Left cardiac atrium (tissue), 4 donors: ENCODE data around the gene PISD. TPM values are rescaled to one million over a fixed set of nuclear protein-coding genes. Genes with fewer than 3 reads are reported as not detected.
A peak's percentile ranks its signal among the peaks of the same experiment; 100 is the strongest.

ENCODE experiments used
- ATAC-seq, 2 donors: fragments of 200-7000 bp; cut with Tn5 transposase; one replicate each; pipeline ENCODE4 v1.9.1; 2020; ENCODE audit warnings: mild to moderate bottlenecking in 2 of 2, moderate library complexity in 2 of 2
- DNase-seq: peaks from one replicate; pipeline ENCODE4 v3.0.0-alpha.2; 2020
- intact Hi-C, 2 donors: fragments of 100-400 bp; cut with DNase I; formaldehyde crosslinking; loops; one replicate each; pipeline versions ENCODE4 v1.14.1 to v1.15.1; 2022 to 2023
- total RNA-seq, 2 donors: library from RNA; stranded (reverse); fragmentation: NEBNext Ultra II Directional; extraction: Animal tissue kit (Norgen Biotek cat#: 25700); gene quantifications; one replicate each; pipeline ENCODE4 v1.2.1, GENCODE V29; 2021
- donor health status: DM: no; HTN: yes; CAD: no.
- donor health status: DM: no; HTN: yes; CAD: no; lungs with severe emphysema.
- donor health status: DM: yes; HTN: yes; CAD: no.
- donor health status: Dilated cardiomyopathy.

Gene PISD
- total RNA-seq, 2 donors from 2014 or later: 25.2 to 40.8 TPM

GRCh38 chr22:31659246-31659645 is 2.8 kb downstream of the PISD start:
- intact Hi-C loops: no loop called here
- DNase-seq (no peak), ATAC-seq (no peak)

DNA sequence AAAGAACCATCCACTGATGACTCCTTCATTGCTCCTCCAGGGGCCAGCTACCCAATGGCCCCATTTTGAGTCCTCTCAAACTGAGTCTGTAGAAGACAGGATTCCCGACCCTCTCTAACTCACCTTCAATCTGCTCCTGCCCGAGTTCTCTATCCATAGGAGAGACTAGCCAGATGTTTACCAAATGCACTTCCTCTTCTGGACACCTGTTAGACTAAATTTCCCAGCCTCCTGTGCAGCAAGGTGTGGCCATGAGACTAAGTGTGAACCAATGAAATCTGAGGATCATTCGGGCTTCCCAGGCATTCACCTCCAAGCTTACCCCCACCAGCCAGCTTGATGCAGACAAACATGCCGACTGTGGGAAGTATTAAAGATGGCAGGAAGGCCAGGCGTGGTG is 7.6 kb downstream of the PISD start:
- ATAC-seq: no peak
- intact Hi-C loops: no loop called here
- no peak for DNase-seq

DNA sequence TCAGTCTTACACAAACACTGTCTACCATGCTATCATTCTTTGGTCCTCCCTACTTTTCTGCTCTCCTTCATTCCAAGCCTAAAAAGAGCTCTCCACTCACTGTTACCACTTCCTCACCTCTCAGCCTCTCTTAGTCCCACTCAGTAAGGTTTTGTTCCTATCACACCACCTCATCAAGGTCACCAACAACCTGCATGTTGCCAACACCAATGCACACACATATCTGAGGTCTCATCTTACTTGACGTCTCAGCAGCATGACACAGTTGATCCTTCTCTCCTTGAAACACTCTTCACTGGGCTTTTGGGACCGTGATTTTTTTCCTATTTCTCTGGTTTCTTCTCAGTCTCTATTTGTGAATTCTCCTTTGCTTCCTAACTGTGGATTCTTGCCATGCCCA is 8.1 kb downstream of the PISD start:
- ATAC-seq: no peak
- no peak for DNase-seq
- intact Hi-C loops: no loop called here

GRCh38 chr22:31652911-31653684 is 8.9 kb downstream of the PISD start:
- intact Hi-C loops: no loop called here
- ATAC-seq: no peak
- no peak for DNase-seq

- DNase-seq (no peak), ATAC-seq (no peak)
- intact Hi-C loops: no loop called here
These were observed 9.9 kb downstream of the PISD start for GRCh38 chr22:31652088-31652487.

DNA sequence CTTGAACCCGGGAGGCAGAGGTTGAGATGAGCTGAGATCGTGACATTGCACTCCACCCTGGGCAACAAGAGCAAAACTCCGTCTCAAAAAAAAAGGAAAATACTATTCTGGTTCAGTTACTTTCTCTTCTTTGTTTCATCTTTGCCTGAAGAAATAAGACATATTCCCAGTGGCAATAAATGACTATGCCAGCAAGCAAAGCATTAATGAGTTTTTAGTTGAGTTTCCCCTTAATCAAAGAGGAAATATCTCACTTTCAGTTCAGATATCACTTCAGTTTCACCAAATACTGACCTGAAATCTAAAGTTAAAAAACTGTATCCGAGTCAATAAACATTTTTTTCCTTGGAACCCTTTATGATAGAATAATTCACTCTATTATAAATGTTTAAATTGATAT is 10.4 kb downstream of the PISD start:
- intact Hi-C loops: no loop called here
- DNase-seq: no peak
- ATAC-seq: no peak

DNA sequence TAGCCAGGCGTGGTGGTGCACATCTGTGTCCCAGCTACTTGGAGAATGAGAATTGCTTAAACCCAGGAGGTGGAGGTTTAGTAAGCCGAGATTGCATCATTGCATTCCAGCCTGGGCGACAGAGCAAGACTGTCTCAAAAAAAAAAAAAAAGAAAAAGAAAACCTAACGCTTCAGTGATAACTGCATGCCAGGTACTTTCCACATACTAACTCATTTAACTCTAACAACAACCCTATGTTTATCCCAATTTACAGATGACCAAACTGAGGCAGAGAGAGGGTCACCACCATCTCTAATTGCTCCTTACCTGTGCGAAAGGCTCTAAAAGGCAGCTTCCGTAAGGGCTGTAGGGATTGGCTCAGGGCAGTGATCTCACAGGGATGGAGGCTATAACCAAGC is 11.6 kb downstream of the PISD start:
- ATAC-seq (peak in 1 of 2 donors; percentile 48), DNase-seq (no peak)
- intact Hi-C loops: no loop called here

DNA sequence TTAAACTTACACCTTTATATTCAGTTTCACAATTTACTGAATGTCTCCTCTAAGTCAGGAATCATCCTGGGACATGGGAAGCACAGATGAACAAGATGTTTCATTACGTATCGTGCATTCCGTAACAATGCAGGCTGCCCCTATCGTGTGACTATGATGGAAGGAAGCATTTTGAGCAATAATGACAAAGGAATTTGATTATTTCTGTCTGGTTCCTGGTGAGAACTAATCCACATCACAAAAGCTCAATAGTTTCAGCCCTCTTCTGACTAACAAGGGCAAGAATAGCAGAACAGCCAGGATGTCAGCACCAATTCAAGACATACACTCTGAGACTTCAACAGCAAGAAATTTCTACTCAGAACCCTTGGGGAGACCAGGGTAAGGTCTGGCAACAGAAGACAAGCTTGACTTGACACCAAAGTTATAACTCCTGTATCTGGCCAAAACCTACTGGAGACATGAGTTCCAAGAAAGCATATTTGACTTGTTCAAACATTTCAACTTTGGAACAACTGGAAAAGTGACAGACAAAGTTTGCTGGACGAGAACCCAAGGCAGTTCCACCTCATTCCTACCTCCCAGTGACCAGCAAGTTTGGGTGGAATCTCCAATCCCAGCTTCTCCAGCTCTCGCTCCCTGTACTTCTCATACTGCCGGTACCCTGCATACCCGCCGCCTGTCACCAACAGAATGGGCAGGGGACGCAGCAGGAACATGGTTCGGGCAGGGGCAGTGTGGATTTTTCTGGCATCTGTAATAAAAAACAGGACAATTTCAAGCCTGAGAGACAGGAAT is 14.3 kb downstream of the PISD start:
- intact Hi-C loops: no loop called here
- no peak for DNase-seq
- peak in 1 of 2 donors; percentile 15 for ATAC-seq

DNA sequence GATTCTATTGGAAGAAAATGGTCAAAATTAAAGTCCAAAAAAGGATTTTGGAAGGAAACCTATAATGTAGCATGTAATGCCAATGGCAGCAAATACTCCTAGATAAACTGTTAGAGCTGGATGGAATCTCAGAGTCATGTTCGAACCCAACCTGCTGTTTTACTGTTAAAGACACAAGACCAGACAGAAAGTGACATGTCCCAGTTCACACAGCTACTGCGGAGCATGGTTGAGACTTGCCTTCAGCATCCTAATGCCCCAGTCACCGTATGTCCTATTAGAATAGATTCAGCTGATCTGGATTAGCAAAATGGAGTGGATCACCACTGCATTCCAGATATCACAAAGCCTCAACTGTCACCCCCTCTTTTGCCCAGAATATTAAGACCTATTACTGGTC is 14.9 kb downstream of the PISD start:
- intact Hi-C loops: no loop called here

DNA sequence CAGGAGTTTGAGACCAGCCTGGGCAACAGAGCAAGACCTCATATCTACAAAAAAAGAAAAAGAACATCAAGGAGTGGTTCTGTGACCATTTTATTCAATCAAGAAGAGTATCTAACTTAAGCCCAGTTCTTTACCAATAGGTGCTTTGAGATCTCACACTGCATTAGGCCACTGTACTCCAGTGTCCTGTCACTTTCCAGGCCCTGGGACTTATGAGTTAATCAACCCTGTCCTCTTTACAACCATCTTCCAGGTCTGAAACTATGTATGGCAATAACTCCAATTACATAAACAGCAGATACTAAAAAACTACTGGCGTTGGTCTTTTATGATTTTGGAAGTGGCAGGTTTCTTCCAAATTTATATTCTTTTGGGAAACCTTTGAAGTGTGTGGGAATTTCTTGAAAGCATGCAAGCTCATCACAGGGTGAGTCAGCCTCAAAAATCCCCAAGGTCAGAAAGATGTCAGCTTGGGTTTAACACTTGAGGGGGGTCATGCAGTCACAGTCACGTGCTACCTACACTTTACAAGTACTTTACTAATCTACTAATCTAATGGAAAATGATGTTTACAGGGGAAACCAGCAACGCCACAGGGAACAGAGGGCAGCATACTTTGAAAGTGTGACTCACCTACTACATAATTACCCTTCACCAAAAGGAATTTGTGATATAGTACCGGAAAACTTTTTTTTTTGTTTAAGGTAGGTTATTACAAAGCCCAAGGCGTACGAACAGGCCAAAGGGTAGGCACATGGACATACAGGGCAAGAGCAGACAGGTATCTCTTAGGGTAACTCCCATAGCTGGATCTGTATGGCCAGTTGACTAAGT is 15.6 kb downstream of the PISD start:
- ATAC-seq (peak in 1 of 2 donors; percentile 66), DNase-seq (no peak)
- intact Hi-C loops: no loop called here

More for the DNA sequence above, 14.9 kb downstream of the PISD start:
- DNase-seq (no peak), ATAC-seq (no peak)

GRCh38 chr22:31639436-31640039 is 22.5 kb downstream of the PISD start:
- intact Hi-C loops: loop anchor here in 1 of 2 donors (10.0 kb wide), 1 partner anchor 295 kb away; the partner anchor contains the start of gene PATZ1
- DNase-seq (no peak), ATAC-seq (no peak)

- intact Hi-C loops: loop anchor here in 1 of 2 donors (10.0 kb wide), 1 partner anchor 293 kb away; the partner anchor contains the start of gene PATZ1
- DNase-seq: peak; percentile 55
These were observed 24.0 kb downstream of the PISD start for GRCh38 chr22:31637891-31638618.

DNA sequence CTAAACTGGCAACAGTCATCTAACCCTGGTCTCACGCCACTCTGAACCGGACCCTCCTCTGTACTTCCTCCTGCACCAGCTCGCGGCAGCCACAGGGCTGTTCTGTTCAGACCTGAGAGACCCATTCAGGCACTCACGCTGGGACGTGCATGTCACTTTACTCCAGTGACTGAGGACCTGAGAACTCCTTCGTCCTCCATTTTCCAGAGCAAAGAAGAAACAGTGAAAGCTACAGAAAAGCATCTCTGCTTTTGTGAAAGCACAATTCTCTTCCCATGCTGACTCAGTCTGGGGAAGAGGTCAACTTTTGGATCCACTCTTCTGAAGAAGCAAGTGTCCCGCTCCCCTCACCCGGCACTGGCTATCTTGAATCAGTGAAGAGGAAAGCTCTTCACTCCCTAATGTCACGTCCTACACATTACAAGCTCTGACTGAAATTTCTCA is 24.5 kb downstream of the PISD start:
- intact Hi-C loops: loop anchor here in 1 of 2 donors (10.0 kb wide), 1 partner anchor 293 kb away; the partner anchor contains the start of gene PATZ1

More at GRCh38 chr22:31637891-31638618, 24.0 kb downstream of the PISD start:
- ATAC-seq: peak; percentile 72 to 77

GRCh38 chr22:31635638-31636306 is 26.2 kb downstream of the PISD start:
- intact Hi-C loops: loop anchor here in 1 of 2 donors (10.0 kb wide), 1 partner anchor 291 kb away; the partner anchor contains the start of gene PATZ1
- ATAC-seq (no peak), DNase-seq (no peak)

More for the DNA sequence above, 24.5 kb downstream of the PISD start:
- no peak for DNase-seq
- ATAC-seq: peak; percentile 38 to 51

GRCh38 chr22:31631436-31631835 is 30.6 kb downstream of the PISD start:
- DNase-seq (no peak), ATAC-seq (no peak)
- intact Hi-C loops: loop anchor here (5.0 to 10.0 kb wide), 2 partner anchors 64 to 287 kb away; partner anchors contain the start of gene PATZ1 (in 1 of the 2)

- intact Hi-C loops: loop anchor here (5.0 to 10.0 kb wide), 2 partner anchors 63 to 286 kb away; partner anchors contain the start of gene PATZ1 (in 1 of the 2)
- ATAC-seq (peak; percentile 82 to 89), DNase-seq (peak; percentile 94)
These were observed 31.4 kb downstream of the PISD start for GRCh38 chr22:31630331-31631329.
